NCI-H460 (cell line): ENCODE measurements around the gene KCNIP1. TPM values are rescaled to one million over a fixed set of nuclear protein-coding genes. Genes with fewer than 3 reads are reported as not detected.

ENCODE experiments used
- DNase-seq: peaks from one replicate; pipeline ENCODE4 v3.0.0-alpha.2; 2016; ENCODE audit warnings: low read depth; ENCODE audit errors: extremely low read depth
- total RNA-seq: library from RNA; depleted of rRNA; stranded (reverse); fragments of >200 nt; shearing (Covaris generic); gene quantifications from 2 replicates; pipeline ENCODE4 v1.2.3, GENCODE V29; 2014

Gene KCNIP1
- total RNA-seq, 1 experiment from 2014 or later = not detected

- DNase-seq = no peak
Measured at GRCh38 chr5:170585273-170585948, 81.6 kb downstream of the KCNIP1 start.

DNA sequence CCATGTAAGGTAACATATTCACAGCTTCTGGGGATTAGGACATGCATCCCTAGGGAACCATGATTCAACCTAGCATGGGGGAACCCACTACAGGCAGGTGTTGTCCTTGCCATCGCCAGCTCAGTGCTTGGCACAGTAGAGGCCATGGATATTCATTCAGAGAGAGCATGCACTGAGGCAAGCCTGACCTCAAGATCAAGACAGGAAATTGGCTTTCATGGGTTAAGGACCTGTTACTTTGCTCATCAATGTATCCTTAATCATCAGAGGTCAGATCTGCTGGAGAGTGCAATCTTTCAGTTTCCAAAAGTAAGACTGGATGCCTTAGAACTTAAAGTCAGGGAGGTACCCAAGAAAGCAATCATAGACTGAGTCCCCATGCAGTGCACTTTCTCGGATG is 84.0 kb downstream of the KCNIP1 start:
- DNase-seq = no peak

DNA sequence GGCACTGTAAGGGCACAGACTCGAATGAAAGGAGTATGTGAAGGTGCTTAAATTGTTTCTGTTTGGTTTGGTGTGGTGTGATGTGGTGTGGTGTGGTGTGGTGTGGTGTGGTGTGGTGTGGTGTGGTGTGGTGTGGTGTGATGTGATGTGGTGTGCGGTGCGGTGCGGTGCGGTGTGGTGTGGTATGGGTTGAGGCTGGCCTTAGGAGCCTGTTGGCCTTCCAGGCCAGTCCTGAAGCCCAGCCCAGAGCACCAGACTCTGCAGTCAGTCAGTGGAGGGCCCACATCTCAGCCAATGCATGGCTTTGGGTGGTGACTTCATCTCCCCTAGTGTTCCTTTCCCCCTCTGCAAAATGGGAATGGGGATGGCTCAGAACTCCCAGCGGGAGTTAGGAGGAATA is 85.8 kb downstream of the KCNIP1 start:
- no peak for DNase-seq

GRCh38 chr5:170590566-170590965 is 86.7 kb downstream of the KCNIP1 start:
- DNase-seq = no peak

DNA sequence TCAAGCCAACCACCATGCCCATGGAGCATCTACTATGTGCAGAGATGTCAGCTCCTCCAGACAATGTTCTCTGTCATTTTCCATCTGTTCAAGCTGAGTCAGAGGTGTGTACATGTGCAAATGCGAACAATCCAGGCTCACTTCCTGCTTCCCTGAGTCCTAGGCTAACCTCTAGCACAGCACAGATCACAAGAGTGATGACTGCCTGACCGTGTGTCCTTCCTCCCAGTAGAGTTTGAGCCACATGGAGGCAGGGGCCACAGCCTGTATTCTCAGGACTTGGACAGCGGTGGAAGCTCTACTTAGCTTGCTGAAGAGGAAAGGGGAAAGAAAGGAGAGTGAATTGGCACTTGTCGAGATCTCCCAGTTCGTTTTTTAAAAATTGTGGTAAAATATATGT is 87.2 kb downstream of the KCNIP1 start:
- no peak for DNase-seq

DNA sequence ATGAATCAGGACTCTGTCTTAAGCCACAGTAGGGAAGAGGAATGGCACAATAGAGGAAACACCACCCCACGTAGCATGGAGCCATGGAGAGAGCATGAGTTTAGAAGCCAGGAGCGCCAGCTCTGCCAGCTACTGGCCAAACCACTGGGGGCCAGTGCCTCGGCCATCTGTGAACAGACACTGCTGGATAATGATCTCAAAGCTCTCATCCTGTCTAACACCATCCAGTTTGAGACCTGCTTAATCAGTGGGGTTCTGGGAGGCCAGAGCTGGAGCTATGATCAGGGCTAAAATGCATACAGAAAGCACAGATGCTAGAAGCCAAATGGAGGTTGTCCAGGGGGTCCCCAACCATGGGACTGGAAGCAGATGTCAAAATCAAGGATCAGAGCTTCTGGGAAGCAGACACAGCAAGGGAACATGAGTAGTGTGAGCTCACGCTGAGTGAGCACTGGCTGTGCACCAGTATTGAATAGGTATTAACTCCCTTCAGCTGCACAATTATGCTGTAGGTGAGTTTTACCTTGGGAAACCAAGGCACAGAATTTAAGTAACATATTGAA is 92.7 kb downstream of the KCNIP1 start:
- no peak for DNase-seq

DNA sequence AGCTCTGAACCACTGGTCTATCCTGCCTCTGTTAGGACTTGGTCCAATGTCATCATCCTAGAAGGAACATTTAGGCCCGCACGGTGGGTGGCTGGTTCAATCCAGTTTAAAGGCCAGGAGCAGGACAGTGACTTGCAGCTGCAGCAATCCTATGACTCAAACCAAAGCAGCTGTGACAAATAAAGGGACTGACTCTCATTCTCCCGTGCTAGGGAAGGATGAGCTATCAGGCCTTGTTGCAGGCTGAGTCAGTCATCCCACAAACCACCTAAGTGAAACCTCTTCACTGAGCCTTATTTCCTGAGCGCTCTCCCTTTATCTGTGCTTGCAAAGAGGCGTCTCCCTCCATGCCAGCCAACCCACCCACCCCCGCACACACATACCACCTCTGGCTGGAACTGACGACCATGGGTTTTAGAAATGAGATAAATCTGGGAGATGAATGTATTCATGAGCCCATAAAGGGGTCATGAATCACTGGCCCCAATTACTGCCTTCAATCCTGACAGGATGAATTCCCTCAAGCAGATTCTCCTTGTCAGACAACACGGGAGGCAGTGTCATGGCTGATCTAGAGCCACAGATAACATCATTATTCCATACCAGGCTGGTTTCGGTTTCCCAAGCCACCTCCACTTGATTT is 93.4 kb downstream of the KCNIP1 start:
- DNase-seq = no peak

- DNase-seq = no peak
Measured at GRCh38 chr5:170597872-170598271, 94.1 kb downstream of the KCNIP1 start.

DNA sequence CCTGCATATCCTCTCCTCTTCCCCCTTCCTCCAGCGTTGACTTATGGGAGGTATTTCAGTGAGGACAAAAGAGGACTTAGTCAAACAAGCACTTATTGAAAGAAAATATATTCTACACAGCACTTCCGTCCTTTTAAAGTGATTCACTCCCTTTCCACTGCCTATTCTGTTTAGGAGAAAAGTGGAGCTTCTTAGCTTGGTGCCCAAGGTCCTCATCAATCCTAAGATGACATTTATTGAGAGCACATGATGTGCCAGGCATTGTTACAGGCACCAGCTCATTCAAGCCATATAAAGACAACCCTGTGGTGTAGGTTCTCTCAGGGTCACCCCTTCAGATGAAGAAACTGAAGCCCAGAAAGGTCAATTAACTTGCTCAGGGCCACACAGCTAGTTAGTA is 95.9 kb downstream of the KCNIP1 start:
- DNase-seq = no peak

DNA sequence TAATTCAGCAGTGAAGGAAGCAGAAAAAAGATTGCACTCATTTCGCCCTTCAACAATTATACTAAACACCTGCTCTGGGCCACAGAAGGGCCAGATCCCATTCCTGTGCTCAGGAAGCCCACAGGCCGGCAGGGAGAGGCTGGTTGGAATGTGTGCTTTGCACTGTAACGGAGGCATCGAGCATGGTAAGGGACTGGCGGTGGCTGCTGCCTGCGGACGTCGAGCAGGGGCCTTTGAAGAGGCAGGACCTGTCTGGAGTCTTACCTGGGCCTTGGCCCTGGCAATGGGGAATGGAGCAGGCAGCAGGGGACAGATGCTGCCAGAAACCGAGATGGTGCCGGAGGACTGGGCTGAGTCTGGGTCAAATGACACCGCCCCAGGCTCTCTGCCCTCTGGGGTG is 97.8 kb downstream of the KCNIP1 start:
- DNase-seq = no peak

DNA sequence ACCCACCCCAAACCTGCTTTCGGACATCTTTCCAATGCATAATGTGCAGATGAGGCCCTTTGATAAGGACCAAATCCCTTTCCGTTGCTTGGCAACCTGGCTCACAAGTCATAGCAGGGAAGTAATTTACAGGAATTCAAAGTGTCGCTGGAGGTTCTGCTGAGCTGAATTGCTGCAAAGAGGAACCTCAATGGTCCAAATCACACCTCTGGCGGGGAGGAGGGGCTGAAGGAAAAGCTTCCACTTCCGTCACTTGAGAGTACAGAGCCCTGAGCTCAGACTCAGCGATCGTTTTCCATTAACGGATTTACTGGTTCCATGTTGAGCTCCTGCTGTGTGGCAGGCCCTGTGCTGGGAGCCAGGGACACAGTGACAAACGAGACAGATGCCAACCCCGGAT is 99.3 kb downstream of the KCNIP1 start:
- DNase-seq = no peak

GRCh38 chr5:170603578-170604565 is 100.1 kb downstream of the KCNIP1 start:
- peak; percentile 62 for DNase-seq

- no peak for DNase-seq
Measured at GRCh38 chr5:170606941-170607340, 103.1 kb downstream of the KCNIP1 start.

- DNase-seq = no peak
Measured at GRCh38 chr5:170611449-170612090, 107.8 kb downstream of the KCNIP1 start.

DNA sequence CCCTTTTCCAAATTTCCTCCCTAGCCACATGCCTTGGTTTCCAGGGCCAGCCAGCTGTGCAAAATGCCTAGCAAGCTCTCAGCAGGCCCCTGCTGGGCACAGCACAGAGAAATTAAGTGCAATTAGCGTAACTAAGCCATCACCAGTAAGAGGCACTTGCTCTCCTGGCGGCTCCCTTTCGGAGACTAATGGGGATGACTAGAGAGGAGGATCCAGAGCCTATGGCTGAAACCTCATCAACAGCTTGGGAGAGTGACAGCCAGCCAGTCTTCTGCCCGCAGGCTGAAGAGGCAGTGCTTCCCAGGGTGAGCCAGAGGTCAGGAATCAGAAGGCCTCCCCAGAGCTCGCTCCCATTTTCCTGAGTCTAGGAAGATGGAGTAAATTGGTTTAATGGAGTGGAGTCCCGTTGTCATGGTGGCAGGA is 108.4 kb downstream of the KCNIP1 start:
- DNase-seq = no peak

- DNase-seq = no peak
Measured at GRCh38 chr5:170614065-170614490, 110.3 kb downstream of the KCNIP1 start.

GRCh38 chr5:170614720-170615119 is 110.9 kb downstream of the KCNIP1 start:
- no peak for DNase-seq

DNA sequence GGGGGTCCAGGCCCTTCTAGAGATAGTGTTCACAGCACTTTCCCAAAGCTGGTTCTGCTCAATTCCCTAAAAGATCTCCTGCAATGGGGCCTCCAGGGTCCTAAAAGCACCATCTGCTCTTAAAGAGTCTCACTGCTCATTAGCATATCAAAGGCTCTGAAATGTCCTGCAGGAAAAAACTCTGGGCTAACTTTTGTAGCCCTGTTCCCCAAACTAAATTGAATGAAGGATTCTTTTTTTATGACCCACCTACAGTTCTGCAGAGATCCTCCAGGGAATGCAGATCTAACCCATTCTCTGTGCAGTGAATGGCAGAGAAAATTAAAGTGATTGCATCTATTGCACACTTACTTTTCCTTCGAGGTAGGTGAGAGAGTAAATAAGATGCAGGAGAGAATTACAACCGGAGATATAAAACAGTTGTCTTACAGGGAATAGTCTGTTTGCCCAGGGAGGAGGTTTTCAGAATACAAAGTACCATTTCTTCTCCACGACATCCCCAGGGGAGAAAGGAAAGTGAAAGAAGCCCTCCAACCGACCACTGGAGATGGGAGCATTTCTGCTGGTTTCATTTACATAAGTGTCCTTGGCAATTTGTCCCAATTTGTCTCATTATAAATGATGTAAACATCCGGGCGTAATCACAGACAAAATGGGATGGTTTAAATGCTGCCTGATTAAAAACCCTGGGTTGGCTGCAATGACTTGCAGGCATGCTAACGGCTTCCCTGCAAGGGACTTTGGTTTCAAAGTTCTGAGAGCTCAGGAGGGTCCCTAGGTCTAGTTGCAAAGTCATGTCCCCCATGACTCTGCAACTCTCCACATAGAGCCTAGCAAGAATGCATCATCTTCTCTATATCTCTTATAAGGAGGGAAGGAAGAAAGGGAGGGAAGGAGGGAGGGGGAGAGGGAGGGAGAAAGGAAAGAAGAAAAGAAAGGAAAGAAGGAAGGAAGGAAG is 114.0 kb downstream of the KCNIP1 start:
- no peak for DNase-seq

DNA sequence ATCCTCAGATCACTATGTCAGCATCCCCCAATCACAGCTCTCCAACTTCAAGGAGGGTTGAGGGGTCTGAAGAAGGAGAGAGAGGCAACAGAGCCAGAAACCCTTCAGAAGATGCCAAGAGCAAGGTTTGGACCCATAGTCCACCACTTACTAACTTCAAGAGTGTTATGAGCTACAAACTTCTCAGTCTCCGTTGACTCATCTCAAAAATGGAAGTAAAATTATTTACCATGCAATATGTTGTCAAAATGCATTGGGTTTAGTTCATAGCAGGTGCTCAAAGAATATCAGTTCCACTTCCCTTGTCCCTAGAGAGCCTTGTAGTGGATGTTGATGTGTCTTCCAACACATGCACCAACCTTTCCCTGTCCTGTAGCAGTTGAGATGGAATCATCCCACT is 116.0 kb downstream of the KCNIP1 start:
- no peak for DNase-seq
